ENCODE results near the gene RSPH6A.
A peak's percentile ranks its signal among the peaks of the same experiment; 100 is the strongest.

RSPH6A gene

DNA sequence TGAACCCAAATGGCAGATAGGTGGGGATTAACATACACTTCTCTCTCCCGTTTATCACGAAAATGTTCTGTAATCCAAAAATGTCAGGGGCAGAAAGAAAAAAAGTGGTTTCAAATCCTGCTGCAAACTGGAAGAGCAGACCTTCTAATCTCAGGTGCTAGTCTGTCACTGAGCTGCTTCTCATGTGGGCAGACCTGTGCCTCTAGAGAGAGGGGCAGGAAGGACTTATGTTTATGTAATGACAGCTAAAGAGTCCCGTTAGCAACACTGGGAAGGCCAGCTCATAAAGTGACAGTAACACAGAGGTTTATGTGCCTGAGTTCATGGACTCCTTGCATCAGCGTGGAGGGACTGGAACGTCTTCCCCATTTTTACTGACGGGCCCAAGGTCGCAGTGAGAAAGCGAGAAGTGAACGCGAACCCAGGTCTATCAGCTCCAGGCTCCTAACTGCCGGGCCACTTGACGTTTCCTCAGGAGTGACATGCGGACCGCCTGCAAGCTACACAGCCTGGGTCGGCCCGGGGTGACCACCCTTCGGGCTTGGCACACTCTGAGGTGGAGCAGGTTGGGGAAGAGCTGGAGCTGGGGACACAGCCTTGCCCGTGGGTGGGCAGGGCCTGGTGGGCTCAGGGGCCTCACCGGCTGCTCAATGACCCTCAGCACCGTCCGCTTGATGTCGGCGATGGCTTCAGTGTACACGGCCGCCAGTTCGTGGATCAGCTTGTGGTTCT is 9.6 kb upstream of the RSPH6A start:
- DNase-seq: no peak

DNA sequence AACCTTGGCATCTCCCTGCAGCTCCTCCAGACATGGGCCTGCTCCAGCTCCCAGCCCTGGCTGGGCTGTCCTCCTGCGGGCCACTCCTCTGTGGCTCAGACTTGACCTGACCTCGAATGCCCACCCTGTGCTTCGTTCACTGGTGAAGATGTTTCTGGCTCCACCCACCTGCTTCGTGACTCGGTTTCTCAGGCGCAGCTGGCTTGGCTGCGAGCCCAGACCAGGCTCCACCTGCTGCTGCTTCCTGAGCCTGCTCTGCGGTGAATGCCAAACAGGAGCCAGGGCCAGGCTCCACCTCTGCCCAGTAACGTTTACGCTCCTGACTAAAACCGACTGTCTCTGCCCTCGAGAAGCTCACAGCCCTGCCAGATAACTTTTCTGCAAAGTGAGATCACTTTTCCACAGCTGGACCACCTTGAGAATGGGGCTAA is 8.9 kb upstream of the RSPH6A start:
- DNase-seq: no peak

DNA sequence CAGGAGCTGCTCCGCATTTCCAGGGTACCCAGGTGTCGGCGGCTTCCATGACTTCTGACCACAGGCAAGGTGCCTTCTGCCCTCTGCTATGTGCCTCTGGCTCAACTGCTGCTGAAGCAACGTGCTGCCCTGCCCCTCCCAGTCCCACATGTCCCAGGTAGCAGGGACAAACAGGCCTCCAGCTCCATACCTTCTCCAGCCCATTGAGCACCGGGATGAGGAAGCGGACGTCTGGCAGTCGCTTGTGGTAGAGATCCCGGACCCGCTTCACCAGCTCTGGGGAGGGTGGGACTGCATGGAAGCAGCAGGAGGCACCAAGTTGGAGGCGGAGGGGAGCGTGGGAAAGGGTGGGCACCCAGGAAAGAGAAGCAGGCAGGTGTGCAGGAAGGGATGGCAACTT is 8.1 kb upstream of the RSPH6A start:
- no peak for DNase-seq

DNA sequence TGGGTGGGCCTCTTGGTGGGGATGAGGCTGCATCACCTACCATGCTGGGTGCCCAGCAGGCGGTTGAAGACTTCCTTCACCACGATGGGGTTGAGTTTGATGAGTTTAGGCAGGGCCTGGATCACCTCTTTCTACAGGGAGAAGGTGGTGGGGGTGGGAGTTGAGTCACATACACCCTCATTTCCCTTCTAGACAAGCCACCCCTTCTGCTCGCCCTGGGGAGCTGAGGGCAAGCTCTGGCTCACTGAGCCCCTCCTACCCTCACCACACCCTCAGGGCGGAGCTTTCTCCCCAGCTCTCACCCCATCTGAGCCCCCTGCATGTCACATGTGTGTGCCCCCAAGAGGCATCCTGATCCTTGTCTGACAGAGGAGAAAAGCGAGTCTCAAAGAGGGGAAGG is 7.6 kb upstream of the RSPH6A start:
- no peak for DNase-seq

DNA sequence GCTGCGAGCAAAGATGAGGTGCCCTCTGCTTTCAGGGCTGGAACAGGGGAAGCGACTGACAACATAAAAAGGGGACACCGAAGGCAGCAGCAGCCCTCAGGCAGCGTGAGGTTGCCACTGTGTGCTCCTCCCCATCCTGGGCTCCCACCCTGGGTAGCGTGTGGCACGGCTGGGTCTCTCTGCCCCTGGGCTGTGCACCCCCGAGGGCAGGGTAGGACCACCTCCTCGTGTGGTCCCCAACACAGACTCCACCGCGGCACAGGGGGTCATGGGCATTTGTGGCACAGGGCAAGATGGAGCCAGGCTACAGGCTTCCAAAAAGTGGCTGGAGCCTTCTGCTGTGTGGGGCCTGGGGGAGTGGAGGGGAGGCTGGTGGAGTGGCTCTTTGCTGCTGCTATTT is 6.5 kb upstream of the RSPH6A start:
- no peak for DNase-seq

DNA sequence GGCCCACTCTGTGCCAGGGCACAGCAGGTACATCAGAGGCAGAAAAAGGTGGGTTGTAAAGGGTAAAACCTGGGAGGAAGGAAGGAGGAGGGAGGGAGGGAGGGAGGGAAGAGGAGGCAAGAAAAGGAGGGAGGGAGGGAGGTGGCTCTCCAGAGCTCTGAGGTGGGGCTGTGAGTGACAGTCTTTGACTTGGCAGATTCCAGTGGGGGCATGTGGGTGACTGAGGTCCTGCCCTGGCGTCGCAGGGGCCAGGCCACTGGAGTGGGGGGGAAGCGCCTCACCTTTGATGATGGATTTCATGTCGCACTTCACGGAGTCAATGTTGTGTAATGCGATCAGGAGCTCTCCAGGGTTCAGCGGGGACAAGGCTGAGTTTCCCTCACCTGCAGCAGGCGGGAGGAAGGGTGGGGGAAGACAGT is 6.0 kb upstream of the RSPH6A start:
- DNase-seq: no peak

DNA sequence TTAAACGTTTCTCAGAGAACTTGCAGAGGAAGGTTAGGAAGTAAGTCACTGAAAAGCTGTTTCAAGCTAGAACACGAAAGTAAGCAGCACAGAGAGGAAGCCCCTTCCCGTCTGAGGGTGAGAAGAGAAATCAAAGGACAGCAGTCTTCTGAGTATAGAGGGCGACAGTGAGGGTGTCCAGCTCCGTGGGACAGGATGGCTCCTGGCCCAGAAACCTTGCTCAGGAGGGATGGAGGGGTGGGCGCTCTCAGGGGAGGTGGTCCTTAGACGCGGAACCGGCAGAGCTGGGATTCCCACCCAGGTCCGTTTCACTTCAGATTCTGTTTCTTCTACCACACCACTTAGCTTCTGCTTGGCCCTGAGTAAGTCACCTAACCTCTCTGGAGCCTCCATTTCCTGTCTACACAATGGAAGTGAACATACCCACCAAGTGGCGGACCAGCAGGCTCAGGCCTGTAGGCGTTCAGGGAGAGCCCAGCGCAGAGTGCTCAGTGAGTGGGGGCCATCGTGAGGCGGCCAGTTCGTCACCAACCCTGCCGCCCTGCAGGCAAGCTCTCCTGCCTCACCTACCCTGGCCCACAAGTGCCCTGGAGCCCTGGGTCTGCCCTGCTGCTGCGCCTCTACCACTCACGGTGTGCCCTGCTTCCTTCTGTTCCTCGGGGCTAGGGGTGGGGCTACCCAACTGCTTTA is 5.5 kb upstream of the RSPH6A start:
- DNase-seq: no peak

DNA sequence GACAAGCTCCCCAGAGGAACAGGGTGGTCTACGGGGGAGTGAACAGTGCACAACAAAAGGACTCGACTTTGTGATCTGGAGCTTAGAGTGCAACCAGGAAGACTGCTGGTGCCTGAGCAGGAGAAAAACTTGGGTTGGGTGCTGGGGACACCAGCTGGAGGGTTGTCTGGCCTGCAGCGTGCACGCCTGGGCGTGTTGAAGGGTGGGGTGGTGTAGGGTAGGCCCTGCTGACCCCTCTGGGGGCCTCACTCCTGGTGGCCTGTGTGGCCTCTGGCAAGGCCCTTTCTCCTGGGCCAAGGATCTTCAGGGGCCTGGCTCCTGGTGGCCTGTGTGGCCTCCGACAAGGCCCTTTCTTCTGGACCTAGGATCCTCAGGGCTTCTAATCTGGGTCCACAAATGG is 4.7 kb upstream of the RSPH6A start:
- no peak for DNase-seq

DNA sequence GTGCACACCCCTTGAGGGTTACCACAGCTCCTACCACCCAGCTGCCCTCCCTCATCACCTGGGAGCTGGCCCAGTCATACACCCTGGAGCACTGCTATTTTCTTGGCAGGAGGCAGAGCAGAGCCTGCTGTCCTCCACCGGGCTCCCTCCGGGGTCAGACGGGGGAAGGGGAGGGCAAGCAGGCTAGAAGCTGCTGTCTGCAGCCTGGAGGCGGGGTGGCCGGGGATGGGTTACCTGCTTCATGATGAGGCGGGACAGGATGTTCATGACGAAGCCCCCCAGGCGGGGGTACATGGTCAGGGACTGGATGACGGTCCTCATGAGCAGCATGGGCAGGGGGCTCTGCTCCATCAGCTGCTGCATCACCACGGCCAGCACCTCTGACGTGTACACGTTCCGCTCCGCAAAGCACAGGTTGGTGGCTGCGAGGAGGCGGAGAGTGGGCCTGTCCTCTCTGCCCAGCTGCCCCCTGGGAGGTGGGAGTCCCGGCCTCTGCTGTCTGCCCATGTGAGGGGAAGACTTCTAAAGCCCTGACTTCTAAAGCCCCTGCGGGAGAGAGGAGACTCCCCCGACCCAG is 2.7 kb upstream of the RSPH6A start:
- DNase-seq: no peak

DNA sequence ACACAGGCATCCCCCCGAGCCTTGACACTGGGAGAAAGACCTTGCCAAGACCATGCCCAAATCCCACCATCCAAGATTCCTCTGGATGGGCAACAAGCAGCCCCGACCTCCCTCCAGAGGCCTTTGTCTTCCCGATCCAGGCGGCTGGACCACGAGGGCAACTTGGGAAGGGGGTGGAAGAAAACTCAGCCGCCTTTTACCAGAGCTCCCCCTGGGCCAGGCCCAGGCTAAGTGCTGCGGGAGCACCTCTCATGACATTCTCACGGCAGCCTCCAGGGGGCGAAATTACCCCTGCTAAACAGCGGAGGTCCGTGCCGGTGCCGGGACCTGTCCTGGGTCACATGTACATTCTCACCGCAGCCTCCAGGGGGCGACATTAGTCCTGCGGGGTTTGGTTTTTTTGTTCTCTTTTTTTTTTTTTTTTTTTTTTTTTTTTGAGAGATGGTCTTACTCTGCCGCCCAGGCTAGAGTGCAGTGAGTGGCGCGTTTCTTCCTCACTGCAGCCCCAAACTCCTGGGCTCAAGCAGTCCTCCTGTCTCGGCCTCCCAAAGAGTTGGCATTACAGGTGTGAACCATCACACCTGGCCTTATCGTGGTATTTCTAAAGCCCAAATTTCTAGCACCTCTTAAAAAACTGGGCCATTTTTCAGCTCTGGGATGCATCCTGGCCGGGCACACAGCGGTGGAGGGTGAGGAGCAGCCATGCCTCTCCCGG is 2.1 kb upstream of the RSPH6A start:
- DNase-seq: peak; percentile 96

DNA sequence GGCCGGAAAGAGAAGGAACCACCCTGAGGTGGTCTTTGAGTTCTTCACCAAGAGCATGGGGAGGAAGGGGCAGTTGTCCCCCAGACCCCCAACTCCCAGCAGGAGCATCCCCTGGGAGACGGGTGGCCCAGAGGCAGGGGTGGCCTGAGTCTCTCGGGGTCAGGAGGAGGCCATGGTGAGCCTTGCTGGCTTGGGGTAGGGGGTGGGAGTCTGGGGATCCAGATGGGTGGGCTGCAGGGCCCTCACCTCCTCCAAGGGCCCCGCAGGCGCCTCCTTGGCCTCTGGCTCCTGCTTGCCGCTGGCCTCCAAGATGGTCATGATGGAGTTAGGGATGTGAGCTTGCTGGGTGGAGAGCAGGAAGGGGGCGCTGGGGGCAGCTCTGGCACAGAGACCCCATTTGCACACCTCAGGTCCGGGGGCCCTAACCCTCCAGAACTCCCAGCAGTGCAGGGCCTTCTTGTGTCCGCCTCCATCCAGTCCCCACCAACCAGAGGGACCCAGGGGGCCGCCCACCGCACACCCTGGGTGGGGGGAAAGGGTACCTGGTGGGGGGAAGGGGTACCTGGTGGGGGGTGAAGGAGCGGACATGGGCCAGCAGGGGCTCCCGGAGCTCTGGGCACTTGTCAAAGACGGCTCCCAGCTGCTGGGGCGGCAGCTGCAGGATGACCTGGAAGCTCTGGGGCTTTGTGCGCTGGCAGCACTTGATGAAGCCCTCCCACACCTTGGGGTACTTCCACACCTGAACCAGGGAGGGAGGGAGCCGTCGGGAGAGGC is 1.3 kb upstream of the RSPH6A start:
- no peak for DNase-seq

DNA sequence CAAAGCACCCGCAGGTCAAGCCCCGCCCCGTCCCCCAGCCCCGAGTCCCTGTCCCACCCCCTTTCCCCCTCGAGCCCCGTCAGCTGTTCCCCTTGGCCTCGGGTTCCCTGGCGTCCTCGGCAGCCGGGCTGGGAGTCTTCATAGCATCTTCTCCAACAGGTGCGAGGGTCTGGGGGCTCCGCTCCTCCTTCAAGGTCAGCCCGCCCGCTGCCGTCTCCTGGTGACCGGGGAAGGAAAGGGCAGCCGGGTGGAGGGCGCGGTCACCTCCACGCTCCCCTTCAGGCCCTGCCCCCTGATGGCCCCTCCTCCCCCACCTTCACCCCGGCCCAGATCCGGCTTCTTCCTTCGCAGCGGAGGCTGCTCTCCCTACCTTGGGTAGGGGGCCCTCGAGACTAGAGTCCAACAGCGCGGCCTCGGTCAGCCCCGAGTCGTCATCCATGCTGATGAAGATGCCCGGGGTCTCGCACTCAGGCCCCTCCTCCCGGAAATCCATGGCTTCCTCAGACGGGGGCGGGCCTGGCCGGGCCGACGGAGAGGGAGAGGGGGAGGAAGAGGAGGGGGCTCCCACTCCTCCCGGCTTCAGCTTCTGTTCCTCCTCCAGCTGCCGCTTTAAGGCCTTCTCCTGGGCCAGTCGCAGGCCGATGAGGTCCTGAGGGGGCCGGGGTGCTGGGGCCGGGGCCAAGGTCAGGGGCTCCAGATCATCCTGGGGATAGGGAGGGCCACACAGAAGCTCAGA is 541 bp upstream of the RSPH6A start:
- DNase-seq: no peak

DNA sequence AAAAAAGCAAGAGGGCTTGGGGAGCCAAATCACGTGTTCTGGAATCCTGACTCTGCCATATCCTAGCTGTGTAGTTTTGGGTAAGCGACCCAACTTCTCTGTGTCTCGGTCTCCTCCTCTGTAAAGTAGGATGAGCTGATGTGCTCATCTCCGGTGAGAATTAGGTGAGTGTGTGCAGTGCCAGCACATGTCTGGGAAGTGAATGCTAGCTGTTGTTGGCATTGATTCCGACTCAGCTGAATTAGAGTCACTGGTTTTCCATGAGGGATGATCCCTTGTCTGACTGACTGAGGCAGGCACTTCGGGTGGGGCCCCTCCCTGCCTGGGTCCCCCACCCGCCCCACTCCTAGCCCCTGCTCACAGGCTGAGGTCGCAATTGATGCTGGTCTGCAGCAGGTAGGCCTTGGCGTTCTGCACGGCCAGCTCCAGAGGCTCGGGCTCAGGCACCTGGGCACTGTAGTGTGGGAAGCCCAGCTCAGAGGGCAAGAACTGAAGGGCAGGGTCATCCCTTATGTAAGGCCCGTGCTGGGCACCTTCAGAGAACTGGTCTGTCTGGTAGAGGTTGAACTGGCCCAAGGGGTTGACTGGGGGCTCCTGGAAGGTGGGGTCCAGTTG is 835 bp downstream of the RSPH6A start:
- no peak for DNase-seq

DNA sequence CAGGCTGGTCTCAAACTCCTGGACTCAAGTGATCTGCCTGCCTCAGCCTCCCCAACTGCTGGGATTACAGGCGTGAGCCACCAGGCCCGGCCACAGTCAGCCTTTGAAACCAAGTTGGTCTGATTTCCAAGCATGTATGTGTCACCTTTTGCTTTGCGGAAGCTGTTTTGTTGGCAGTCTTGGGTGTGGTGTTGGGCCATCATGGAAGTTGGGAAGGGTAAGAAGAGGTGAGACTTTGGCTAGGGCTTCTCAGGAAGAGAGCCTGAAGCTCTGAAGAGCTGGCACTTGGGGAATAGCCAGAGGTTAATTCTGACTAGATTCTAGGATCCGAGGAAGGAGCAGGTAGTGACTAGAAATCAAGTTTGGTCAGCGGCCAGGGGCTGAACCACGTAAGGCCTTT is 2.8 kb downstream of the RSPH6A start:
- DNase-seq: no peak

DNA sequence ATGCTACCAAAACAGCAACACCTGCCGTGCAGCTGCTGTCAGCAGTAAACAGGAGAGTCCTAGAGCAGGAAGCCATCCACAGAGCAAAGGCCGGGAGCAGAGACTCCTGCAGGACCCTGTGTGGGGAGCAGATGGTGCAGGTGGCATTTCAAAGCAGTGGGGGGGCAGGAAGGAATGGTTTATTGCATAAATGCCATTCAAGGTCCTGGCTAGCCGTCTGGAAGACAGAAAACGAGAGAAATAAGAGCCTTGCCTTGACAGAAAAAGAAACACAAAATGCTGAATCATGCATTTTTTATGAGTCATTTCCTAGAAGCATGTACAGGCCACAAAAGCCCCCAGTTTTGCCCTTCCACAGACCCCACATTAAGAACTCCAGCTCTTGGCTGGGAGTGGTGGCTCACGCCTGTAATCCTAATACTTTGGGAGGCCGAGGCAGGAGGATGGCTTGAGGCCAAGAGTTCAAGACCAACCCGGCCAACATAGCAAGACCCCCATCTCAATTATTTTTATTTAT is 5.4 kb downstream of the RSPH6A start:
- DNase-seq: no peak

DNA sequence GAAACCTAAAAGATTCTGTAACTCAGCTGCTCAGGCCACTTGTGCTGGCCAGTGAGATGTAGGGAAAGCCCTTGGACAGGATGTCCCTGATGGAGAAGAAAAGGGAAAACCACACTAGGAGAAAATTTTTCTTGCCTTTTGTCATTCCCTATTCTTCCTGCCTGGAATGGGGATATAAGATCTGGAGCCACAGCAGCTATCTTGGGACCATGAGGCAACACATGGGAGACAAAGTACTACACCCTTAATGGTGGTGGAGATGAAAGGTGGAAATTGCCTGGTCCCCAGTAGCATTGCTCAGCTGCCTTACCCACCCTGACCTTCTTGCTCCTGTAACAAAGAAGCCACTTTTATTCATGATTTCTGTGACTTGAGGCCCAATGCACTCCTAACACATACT is 9.4 kb downstream of the RSPH6A start:
- no peak for DNase-seq

DNA sequence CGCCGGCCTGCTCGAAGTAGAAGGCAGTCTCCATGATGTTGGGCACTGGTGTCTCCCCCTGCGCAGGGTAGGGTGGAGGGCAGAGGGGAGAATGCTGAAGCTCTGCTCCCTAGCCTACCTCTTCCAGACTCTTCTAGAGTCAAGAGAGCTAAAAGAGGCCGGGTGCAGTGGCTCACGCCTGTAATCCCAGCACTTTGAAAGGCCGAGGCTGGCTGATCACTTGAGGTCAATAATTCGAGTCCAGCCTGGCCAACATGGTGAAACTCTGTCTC is 10.2 kb downstream of the RSPH6A start:
- no peak for DNase-seq

DNA sequence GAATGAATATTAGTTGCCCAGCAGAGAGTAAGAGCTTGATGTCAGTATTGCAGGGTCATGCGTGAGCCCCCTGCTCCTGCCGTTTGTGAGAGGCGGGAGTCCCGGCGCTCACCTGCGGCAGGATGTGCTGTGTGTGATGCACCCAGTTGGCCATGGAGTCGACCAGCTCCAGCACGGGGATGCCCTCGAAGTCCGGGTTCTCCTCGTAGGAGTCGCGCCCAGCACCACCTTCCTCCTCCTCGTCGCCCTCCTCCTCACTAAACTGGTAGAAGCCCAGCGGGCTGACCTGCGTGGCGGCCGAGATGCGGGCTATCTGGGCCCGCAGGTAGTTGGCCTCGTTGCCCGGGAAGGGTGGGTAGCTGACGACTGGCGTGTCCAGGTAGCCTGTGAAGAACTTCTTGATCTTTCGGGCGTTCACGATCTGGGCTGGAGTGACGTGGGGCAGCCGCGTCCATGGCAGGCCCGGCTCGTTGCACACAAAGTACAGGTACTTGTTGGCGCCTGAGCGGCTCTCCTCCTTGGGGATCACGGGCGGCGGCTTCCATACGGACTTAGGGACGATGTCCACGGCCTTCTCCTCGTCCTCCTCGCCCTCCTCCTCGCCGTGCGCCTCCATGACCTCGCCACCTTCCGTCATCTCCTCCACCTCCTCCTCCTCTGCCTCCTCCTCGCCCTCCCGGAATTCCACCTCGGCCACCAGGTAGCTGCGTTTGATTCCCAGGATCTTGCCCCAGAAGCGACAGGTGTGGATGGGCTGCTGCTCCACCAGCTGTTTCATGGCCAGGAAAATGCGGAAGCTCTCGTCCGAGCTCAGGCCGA is 10.8 kb downstream of the RSPH6A start:
- DNase-seq: no peak

DNA sequence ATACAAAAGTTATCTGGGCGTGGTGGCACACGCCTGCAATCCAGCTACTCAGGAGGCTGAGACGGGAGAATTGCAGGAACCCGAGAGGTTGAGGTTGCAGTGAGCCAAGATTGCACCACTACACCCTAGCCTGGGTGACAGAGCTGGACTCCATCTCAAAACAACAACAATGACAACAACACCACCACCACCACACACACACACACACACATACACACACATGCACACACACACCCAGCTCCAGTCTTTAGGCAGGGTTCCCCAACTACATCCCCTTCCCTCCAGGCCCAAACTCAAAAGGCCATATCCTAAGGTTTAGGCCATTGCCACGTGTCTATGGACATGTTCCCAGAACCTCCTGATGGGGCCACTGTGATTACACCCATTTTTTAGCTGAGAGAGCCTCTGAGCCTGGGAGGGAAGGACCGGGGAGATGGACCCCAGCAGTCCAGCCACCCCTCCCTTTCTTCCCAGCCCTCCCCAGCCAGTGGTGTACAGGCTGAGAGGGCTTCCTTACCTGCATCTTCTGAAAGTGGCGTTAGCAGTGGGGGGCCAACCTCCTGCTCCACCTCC is 13.4 kb downstream of the RSPH6A start:
- no peak for DNase-seq

DNA sequence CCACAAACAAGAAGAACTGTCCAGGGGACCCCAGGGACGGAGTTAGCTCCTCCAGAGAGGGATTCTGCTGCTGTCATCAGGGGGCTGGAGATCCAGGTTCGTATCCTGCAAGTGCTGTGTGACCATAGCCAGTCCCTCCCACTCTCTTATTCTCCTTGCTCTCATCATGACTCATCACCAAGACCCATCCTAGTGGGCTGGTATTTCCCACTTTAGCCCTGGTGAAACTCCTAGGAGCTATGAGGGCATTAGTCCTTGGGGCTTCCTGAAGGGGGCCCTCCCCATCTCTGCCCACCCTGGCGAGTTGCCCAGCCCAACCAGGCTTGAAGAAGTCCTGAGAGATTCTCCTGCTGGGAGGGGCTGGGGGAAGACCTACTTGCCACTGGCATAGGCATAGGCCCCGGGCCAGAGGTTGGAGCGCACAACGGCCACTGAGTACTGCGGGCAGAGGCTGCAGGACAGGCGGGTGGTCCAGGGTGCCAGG is 15.0 kb downstream of the RSPH6A start:
- no peak for DNase-seq
